Stimulated activated effector memory CD8-positive, alpha-beta T cell treated with anti-CD3 and anti-CD28 coated beads, Interleukin-12 subunit alpha, Interleukin-12 subunit beta, amount 100 ng/mL, for 72 hours (primary cell): Measurements from ENCODE around the gene TMEM147.
"Not testable (repeated sequence)": the region's sequence is repeated elsewhere in the genome, so short reads cannot be mapped to it uniquely, and the experiment has no call there.

Source experiments
- ATAC-seq: fragments of 150-1000 bp; cut with Tn5 transposase; 2 replicates; pipeline ENCODE4 v1.10.0; 2021
- DNase-seq, 2 donors: peaks; one replicate each; pipeline ENCODE4 v3.0.0; 2021 to 2022; ENCODE audit warnings: low spot score in 2 of 2
- H3K27ac Mint-ChIP-seq: one replicate; pipeline ENCODE4 v1.8.0; 2022; ENCODE audit warnings: mild to moderate bottlenecking, mixed read lengths
- H3K36me3 Mint-ChIP-seq: one replicate; pipeline ENCODE4 v1.8.0; 2022; ENCODE audit warnings: mild to moderate bottlenecking, mixed read lengths
- H3K4me1 Mint-ChIP-seq: one replicate; pipeline ENCODE4 v1.8.0; 2022; ENCODE audit warnings: mixed read lengths
- H3K4me3 Mint-ChIP-seq: one replicate; pipeline ENCODE4 v1.8.0; 2022; ENCODE audit warnings: mild to moderate bottlenecking, mixed read lengths
- H3K9me3 Mint-ChIP-seq: one replicate; pipeline ENCODE4 v1.8.0; 2022; ENCODE audit warnings: mixed read lengths

The TMEM147 gene

GRCh38 chr19:35595026-35595425, 49.6 kb downstream of the TMEM147 start:
- H3K9me3 Mint-ChIP-seq, H3K4me3 Mint-ChIP-seq, H3K27ac Mint-ChIP-seq, DNase-seq, H3K4me1 Mint-ChIP-seq, ATAC-seq, H3K36me3 Mint-ChIP-seq: not testable (repeated sequence)

GRCh38 chr19:35595928-35596327, 50.5 kb downstream of the TMEM147 start:
- Mint-ChIP-seq H3K27ac (peak overlapping the region; percentile 59), H3K36me3 (no peaks in the 10 kb centered on the region), H3K4me3 (no peak overlapping the region), H3K9me3 (no peaks in the 10 kb centered on the region), H3K4me1 (peaks cover 7% of the 10 kb centered on the region)
- ATAC-seq (no peak), DNase-seq (no peak)

- peak overlapping the region; percentile 59 for H3K27ac Mint-ChIP-seq
- peaks cover 7% of the 10 kb centered on the region for H3K4me1 Mint-ChIP-seq
- H3K9me3 Mint-ChIP-seq, result no peaks in the 10 kb centered on the region
- DNase-seq, result no peak
- H3K4me3 Mint-ChIP-seq, result peak overlapping the region; percentile 6
- H3K36me3 Mint-ChIP-seq, result no peaks in the 10 kb centered on the region
- peak; percentile 94 for ATAC-seq
Observed at GRCh38 chr19:35596366-35596999, 51.1 kb downstream of the TMEM147 start.
